SK-N-SH (cell line): ENCODE measurements around the gene ZNF503.

Source experiments
- FOXM1 ChIP-seq: IDR thresholded peaks from 2 replicates; pipeline ENCODE4 v1.4.0; 2012; ENCODE audit warnings: low read depth, mild to moderate bottlenecking
- NRF1 ChIP-seq: IDR thresholded peaks from 2 replicates; pipeline ENCODE4 v1.6.1; 2012; ENCODE audit warnings: low read depth, mild to moderate bottlenecking, low read length
- POLR2AphosphoS5 ChIP-seq: IDR thresholded peaks from 2 replicates; pipeline ENCODE4 v1.6.1; 2012; ENCODE audit warnings: low read depth, low read length
- RAD21 ChIP-seq: IDR thresholded peaks from 2 replicates; pipeline ENCODE4 v1.6.1; 2012; ENCODE audit warnings: mild to moderate bottlenecking, low read length
- YY1 ChIP-seq: IDR thresholded peaks from 2 replicates; pipeline ENCODE4 v1.4.0; 2012; ENCODE audit warnings: low read depth, mild to moderate bottlenecking
- TF ChIP-seq, protein P1 (sequence below): IDR thresholded peaks from 2 replicates; pipeline ENCODE4 v1.4.0; 2012; ENCODE audit warnings: low read depth, borderline replicate concordance
- TF ChIP-seq, protein P2 (sequence below): fragments of 200-600 bp; sonication (generic); IDR thresholded peaks from 2 replicates; pipeline ENCODE4 v1.6.1; 2017; ENCODE audit warnings: antibody characterized with exemption, mild to moderate bottlenecking, moderate library complexity
- TF ChIP-seq, protein P3 (sequence below): IDR thresholded peaks from 2 replicates; pipeline ENCODE4 v1.6.1; 2012; ENCODE audit warnings: mild to moderate bottlenecking, low read depth, low read length, moderate library complexity
- TF ChIP-seq, protein P4 (sequence below): IDR thresholded peaks from 2 replicates; pipeline ENCODE4 v1.4.0; 2012; ENCODE audit warnings: low read depth

DNA sequence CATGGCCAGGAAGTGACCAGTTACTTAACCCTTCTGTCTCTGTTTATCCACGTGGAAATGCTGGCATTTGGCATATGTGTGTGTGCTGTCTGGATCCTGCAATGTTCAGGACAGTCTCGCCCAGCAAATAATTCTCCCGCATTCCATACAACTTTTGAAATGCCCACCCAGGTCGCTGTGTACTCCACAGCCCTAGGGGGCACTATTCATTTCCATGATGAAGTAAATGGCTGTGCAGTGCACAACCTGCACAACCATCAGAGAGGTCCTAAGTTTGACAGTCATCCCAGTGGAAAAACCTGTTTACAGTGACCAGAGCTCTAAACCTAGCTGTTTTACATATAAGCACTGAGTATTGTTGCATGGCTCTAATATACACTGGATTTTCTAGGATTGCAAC is 38.1 kb downstream of the ZNF503 start:
- TF ChIP-seq, protein P1, sequence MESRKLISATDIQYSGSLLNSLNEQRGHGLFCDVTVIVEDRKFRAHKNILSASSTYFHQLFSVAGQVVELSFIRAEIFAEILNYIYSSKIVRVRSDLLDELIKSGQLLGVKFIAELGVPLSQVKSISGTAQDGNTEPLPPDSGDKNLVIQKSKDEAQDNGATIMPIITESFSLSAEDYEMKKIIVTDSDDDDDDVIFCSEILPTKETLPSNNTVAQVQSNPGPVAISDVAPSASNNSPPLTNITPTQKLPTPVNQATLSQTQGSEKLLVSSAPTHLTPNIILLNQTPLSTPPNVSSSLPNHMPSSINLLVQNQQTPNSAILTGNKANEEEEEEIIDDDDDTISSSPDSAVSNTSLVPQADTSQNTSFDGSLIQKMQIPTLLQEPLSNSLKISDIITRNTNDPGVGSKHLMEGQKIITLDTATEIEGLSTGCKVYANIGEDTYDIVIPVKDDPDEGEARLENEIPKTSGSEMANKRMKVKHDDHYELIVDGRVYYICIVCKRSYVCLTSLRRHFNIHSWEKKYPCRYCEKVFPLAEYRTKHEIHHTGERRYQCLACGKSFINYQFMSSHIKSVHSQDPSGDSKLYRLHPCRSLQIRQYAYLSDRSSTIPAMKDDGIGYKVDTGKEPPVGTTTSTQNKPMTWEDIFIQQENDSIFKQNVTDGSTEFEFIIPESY: no peak
- TF ChIP-seq FOXM1 (no peak), NRF1 (no peak), RAD21 (no peak), POLR2AphosphoS5 (no peak), YY1 (no peak)
- TF ChIP-seq, protein P2, sequence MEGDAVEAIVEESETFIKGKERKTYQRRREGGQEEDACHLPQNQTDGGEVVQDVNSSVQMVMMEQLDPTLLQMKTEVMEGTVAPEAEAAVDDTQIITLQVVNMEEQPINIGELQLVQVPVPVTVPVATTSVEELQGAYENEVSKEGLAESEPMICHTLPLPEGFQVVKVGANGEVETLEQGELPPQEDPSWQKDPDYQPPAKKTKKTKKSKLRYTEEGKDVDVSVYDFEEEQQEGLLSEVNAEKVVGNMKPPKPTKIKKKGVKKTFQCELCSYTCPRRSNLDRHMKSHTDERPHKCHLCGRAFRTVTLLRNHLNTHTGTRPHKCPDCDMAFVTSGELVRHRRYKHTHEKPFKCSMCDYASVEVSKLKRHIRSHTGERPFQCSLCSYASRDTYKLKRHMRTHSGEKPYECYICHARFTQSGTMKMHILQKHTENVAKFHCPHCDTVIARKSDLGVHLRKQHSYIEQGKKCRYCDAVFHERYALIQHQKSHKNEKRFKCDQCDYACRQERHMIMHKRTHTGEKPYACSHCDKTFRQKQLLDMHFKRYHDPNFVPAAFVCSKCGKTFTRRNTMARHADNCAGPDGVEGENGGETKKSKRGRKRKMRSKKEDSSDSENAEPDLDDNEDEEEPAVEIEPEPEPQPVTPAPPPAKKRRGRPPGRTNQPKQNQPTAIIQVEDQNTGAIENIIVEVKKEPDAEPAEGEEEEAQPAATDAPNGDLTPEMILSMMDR: no peak
- TF ChIP-seq, protein P3, sequence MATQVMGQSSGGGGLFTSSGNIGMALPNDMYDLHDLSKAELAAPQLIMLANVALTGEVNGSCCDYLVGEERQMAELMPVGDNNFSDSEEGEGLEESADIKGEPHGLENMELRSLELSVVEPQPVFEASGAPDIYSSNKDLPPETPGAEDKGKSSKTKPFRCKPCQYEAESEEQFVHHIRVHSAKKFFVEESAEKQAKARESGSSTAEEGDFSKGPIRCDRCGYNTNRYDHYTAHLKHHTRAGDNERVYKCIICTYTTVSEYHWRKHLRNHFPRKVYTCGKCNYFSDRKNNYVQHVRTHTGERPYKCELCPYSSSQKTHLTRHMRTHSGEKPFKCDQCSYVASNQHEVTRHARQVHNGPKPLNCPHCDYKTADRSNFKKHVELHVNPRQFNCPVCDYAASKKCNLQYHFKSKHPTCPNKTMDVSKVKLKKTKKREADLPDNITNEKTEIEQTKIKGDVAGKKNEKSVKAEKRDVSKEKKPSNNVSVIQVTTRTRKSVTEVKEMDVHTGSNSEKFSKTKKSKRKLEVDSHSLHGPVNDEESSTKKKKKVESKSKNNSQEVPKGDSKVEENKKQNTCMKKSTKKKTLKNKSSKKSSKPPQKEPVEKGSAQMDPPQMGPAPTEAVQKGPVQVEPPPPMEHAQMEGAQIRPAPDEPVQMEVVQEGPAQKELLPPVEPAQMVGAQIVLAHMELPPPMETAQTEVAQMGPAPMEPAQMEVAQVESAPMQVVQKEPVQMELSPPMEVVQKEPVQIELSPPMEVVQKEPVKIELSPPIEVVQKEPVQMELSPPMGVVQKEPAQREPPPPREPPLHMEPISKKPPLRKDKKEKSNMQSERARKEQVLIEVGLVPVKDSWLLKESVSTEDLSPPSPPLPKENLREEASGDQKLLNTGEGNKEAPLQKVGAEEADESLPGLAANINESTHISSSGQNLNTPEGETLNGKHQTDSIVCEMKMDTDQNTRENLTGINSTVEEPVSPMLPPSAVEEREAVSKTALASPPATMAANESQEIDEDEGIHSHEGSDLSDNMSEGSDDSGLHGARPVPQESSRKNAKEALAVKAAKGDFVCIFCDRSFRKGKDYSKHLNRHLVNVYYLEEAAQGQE: no peak
- TF ChIP-seq, protein P4, sequence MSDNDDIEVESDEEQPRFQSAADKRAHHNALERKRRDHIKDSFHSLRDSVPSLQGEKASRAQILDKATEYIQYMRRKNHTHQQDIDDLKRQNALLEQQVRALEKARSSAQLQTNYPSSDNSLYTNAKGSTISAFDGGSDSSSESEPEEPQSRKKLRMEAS: no peak
